Activated T-cell treated with anti-CD3 and anti-CD28 coated beads for 48 hours (primary cell): ENCODE measurements around the gene HNRNPDL.
"Not testable (repeated sequence)": the region's sequence is repeated elsewhere in the genome, so short reads cannot be mapped to it uniquely, and the experiment has no call there.

Experiments used
- DNase-seq: peaks from one replicate; pipeline ENCODE4 v3.0.0-alpha.2; 2020; ENCODE audit warnings: low read depth

The HNRNPDL gene

DNA sequence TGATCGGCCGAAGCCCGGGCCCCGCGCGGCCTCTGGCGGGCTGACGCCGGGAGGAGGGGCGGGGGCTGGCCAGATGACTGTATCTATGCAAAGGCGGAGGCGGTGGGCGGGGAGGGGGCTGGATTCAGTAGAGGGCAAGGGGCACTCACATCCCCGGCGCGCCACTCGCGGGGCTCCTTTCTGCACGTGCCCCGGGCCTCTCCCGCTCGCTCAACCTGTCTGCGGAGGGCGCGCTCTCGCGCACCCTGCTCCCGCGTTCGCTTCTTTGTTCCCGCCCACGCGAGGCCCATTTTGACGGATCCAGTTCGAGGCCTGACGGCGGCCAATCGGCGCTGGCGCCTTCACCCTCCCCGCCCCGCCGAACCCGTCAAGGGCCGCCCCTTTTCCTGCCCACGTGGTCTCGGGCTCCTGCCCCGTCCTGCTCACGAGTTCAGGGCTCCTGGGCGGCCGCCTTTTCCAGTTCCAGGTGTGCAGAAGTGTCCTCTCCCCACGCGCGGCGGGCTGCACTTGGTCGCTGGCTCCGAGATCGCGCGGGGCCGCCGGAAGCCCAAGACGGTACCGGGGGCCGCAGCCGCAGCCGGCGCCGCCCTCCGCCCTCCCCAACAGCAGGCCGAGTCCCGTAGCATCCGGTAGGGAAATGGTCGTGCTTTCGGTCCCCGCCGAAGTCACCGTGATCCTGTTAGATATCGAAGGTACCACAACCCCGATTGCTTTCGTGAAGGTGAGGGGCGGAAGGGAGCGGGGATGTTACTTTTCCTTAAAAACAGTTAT, at the start of gene HNRNPDL, which contains the start of gene ENOPH1:
TSS of gene HNRNPDL (minus strand) at position 270 of the 771 bp plus-strand sequence. CDS start 772 bp downstream, outside the sequence.
TSS of gene ENOPH1 (plus strand) at position 398 of the 771 bp plus-strand sequence. CDS start at position 638, 240 bp downstream.
- peak; percentile 99 for DNase-seq

GRCh38 chr4:82479562-82479961, 49.3 kb upstream of the HNRNPDL start:
- DNase-seq: no peak

GRCh38 chr4:82477469-82477868, 47.2 kb upstream of the HNRNPDL start:
- DNase-seq: not testable (repeated sequence)

GRCh38 chr4:82475931-82476330, 45.7 kb upstream of the HNRNPDL start:
- not testable (repeated sequence) for DNase-seq

GRCh38 chr4:82473621-82474164, 43.4 kb upstream of the HNRNPDL start:
- no peak for DNase-seq

DNA sequence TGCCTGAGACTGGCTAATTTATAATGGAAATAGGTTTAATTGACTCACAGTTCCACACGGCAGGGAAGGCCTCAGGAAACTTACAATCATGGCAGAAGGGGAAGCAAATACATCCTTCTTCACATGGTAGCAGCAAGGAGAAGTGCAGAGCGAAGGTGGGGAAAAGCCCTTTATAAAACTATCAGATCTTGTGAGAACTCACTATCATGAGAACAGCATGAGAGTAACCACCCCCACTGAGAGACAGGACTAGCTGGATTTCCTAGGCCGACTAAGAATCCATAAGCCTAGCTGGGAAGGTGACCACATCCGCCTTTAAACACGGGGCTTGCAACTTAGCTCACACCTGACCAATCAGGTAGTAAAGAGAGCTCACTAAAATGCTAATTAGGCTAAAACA, 42.8 kb upstream of the HNRNPDL start:
- DNase-seq: not testable (repeated sequence)

DNA sequence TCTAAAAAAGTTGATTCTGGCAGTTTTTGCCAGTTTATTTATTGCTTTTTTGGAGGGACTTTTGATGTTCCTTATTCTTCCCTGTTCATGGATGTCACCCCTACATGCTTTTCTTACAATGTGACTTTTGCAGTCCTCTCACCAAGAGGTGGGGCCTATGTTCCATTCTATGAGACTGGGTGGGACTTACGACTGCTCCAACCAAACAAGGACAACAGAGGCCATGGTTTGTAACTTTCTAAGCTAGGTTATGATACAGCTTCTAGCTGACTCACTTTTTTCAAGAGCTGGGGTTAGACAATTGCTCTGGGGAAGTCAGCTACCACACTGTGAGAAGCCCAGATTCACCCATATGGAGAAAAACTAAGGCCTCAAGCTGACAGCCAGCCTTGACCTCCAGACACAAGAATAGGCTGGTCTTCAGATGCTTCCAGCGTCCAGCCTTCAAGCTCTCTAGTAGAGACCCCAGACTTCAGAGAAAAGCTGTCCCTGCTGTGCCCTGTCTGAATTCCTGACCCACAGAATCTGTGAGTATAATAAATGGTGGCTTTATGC, 39.6 kb upstream of the HNRNPDL start:
- no peak for DNase-seq

GRCh38 chr4:82467471-82467870, 37.2 kb upstream of the HNRNPDL start:
- no peak for DNase-seq

DNA sequence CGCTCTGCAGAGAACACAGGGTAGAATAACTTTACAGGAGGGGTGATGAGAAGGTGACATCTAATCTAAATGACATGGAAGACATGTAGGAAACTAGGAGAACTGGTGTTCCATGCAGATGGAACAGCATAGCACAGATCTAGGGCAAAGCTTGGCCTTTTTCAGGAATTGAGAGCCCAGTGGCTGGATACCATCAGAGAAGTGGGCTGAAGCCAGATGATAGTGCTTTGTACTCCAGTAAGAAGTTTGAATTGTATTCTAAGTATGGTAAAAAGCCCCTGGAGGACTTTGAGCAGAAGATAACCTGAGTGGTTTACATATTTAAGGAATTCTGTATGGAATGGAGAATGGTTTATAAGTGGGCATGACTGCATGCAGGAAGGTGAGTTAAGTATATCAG, 33.0 kb upstream of the HNRNPDL start:
- DNase-seq: no peak

- DNase-seq: peak; percentile 76
These were observed 32.2 kb upstream of the HNRNPDL start for GRCh38 chr4:82462415-82462831.

GRCh38 chr4:82461710-82462109, 31.4 kb upstream of the HNRNPDL start:
- no peak for DNase-seq

GRCh38 chr4:82458729-82459128, 28.5 kb upstream of the HNRNPDL start:
- DNase-seq: no peak

- no peak for DNase-seq
These were observed 27.0 kb upstream of the HNRNPDL start for GRCh38 chr4:82457266-82457665.

DNA sequence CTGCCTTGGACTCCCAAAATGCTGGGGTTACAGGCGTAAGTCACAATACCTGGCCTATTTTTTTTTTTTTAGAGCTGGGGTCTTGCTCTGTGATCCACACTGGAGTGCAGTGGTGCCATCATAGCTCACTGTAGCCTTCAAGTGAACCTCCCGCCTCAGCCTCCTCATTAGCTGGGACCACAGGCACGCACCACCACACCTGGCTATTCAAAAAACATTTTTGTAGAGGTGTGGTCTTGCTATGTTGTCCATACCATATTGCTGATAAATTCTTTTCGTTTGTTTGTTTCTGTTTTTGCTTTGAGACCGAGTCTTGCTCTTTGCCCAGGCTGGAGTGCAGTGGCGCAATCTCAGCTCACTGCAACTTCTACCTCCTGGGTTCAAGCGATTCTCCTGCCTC, 21.8 kb upstream of the HNRNPDL start:
- DNase-seq: no peak

DNA sequence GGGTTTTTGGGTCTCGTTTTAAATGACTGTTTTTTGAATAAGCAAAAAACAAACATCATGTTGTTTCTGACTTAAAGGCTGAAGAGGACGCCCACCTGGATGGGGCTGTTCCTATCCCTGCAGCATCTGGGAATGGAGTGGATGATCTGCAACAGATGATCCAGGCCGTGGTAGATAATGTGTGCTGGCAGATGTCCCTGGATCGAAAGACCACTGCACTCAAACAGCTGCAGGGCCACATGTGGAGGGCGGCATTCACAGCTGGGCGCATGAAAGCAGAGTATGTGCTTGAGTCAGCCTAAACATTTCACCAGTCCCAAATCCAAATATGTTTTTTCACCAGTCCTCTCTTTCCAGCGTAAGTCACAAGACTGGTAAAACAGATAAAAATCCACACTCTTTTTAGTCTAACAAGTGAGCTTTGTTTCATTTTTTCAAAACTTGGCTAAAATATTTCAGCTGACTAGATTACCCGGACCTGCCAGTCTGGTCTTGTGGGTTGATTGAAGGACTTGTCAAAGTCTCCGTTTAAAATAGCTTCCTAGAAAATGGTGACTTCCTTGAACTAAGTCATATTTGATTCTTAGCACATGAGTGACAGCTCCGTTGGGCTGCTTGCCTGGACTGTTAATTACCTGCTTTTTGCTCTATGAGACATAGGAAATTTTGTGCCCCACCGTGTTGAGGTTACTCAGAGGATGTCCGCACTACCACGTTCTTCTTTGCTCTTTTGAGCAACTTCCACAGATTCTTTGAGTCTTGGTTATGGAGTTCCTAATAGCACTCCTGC, 20.9 kb upstream of the HNRNPDL start:
- no peak for DNase-seq

DNA sequence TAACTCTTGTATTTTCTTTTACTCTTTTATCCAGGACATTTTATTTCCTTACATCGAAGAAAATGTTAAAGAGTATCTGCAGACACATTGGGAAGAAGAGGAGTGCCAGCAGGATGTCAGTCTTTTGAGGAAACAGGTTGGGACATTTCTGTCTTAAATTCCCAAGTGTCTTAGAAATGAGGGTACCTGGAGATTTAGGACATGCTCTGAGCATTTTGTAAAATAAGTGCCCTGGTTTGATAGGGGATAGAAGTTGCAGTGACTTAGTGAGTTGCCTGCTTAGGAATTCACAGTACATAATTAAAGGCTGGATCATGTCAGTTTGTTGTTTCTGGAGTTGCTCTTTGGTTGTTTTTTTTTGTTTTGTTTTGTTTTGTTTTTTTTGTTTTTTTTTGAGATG, 17.6 kb upstream of the HNRNPDL start:
- DNase-seq: no peak

GRCh38 chr4:82439088-82439487, 8.8 kb upstream of the HNRNPDL start:
- DNase-seq: no peak

GRCh38 chr4:82437285-82438005, 7.2 kb upstream of the HNRNPDL start:
- no peak for DNase-seq

GRCh38 chr4:82436780-82437179, 6.5 kb upstream of the HNRNPDL start:
- no peak for DNase-seq

- DNase-seq: no peak
These were observed 5.9 kb upstream of the HNRNPDL start for GRCh38 chr4:82436130-82436529.

DNA sequence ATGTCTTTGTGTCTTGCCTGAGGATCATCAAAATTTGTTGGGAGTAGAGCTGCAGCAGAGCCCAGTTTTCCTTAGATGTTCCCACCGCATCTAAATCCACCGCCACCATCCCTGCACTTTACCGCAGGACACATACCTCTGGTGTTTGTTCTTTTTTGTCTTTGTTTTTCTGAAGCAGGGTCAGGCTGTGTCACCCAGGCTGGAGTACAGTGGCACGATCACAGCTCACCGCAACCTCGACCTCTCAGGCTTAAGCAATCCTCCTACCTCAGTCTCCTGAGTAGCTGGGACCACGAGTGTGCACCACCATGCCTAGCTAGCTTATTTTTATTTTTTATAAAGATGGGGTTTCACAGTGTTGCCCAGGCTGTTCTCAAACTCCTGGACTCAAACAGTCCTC, 4.7 kb upstream of the HNRNPDL start:
- DNase-seq: no peak

DNA sequence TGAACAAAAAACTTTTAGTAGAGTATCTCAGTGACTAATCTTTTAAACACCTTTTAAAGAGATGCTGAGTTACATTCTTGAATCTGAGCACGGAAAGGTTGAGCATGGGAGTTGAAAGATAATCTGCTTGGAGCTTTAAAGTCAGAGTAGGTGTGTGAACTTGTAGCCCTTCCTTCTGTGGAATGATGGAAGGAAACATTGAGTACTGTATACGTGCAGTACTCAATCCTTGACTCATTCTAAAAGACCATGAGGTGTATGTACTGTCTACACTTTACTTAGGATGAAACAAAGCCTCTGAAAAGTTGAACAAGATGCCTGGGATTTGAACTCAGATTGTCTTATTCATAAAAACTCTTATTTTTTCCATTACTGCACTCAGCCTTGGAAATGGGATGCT, 3.5 kb upstream of the HNRNPDL start:
- no peak for DNase-seq
